ENCODE measurements around the gene GAPVD1. TPM values are rescaled to one million over a fixed set of nuclear protein-coding genes. Genes with fewer than 3 reads are reported as not detected.

The GAPVD1 gene
- total and polyA plus RNA-seq, 10 of the 15 experiments (the other 5 are each of a cell fraction or from before 2014, with no cell fraction given), result 4.3 to 36.6 (median 25.9) TPM

GRCh38 chr9:125356032-125356431 is 94.4 kb downstream of the GAPVD1 start (continued):
- TF ChIP-seq PRDM15 (CRISPR knock-in tag; IDR thresholded peaks at IDR 0.05) (no peak), PML (IDR thresholded peaks at IDR 0.05; ENCODE audit: low read length) (no peak), IKZF2 (IDR thresholded peaks at IDR 0.05) (no peak), STAT3 (IDR thresholded peaks at IDR 0.05; ENCODE audit: low read depth, low read length) (no peak), RAD21 (IDR thresholded peaks at IDR 0.05; ENCODE audit: insufficient read depth, low read depth, low read length) (no peak), POU2F2 (IDR thresholded peaks at IDR 0.05; ENCODE audit: borderline replicate concordance, low read depth, low read length) (no peak)

- CTCF ChIA-PET, result interaction anchor here (0.6 kb wide), 1 partner anchor 121 kb away, joined by 3 read pairs; no protein-coding TSS in a partner anchor
These were observed 97.4 kb downstream of the GAPVD1 start for GRCh38 chr9:125359011-125359410.

More at GRCh38 chr9:125359011-125359410, 97.4 kb downstream of the GAPVD1 start:
- H3K27ac ChIP-seq (ENCODE audit: control insufficient read depth, insufficient read depth), result no peak overlapping the region
- no peak for FAIRE-seq
- H3K4me1 ChIP-seq (ENCODE audit: control insufficient read depth, insufficient read depth, low read length), result no peaks in the 10 kb centered on the region; the same call in 1 of the 2 replicates
- no peaks in the 10 kb centered on the region for H3K27me3 ChIP-seq (replicated peaks in 1 of 2; ENCODE audit: control insufficient read depth in 2 of 2, insufficient read depth in 2 of 2, low read length in 1 of 2)
- H4K20me1 ChIP-seq (ENCODE audit: control insufficient read depth, insufficient read depth), result no peaks in the 10 kb centered on the region
- ATAC-seq, result no peak
- SMC1A ChIA-PET (ENCODE audit: uncharacterized antibody, unreplicated experiment), result interaction anchor here (0.5 kb wide), 1 partner anchor 23 kb away, joined by 3 read pairs; no protein-coding TSS in a partner anchor
- no peak overlapping the region for H3K4me3 ChIP-seq
- in situ Hi-C loops (cut with MboI) (no loop called here), intact Hi-C loops (cut with micrococcal nuclease; ENCODE audit: unreplicated experiment) (no loop called here)
- H2AFZ ChIP-seq (ENCODE audit: control insufficient read depth, low read depth, low read length), result no peak overlapping the region
- RAD21 ChIA-PET (ENCODE audit: unreplicated experiment), result no interaction called here
- DNase-seq (ENCODE audit: low read depth, low spot score), result no peak
- TF ChIP-seq TCF7 (IDR thresholded peaks at IDR 0.05; ENCODE audit: borderline replicate concordance) (no peak), BCLAF1 (IDR thresholded peaks at IDR 0.05) (no peak), RCOR1 (conservative IDR thresholded peaks at IDR 0.05; ENCODE audit: low read depth, low read length) (no peak), ZBTB40 (IDR thresholded peaks at IDR 0.05; ENCODE audit: borderline replicate concordance) (no peak), CREM (IDR thresholded peaks at IDR 0.05; ENCODE audit: low read depth) (no peak), SREBF2 (IDR thresholded peaks at IDR 0.05; ENCODE audit: low read length) (no peak), NBN (IDR thresholded peaks at IDR 0.05) (no peak), ZZZ3 (IDR thresholded peaks at IDR 0.05; ENCODE audit: control insufficient read depth, insufficient read length, low read depth) (no peak)
- no peak overlapping the region for H3K9ac ChIP-seq (ENCODE audit: control insufficient read depth, insufficient read depth, low read length)
- H3K9me3 ChIP-seq (replicated peaks; ENCODE audit: control insufficient read depth, insufficient read depth, low read length), result no peaks in the 10 kb centered on the region
- BruUV-seq (replicated peaks), result no TSS peak
- POLR2A ChIA-PET, result no interaction called here
- H3K79me2 ChIP-seq (ENCODE audit: control insufficient read depth, insufficient read depth, low read length), result no peaks in the 10 kb centered on the region
- H3K36me3 ChIP-seq (ENCODE audit: control insufficient read depth in 2 of 2, insufficient read depth in 2 of 2, low read length in 1 of 2), result peaks cover 12 to 35% of the 10 kb centered on the region in 2 experiments
- no peak overlapping the region for H3K4me2 ChIP-seq (ENCODE audit: control insufficient read depth, insufficient read depth)
- 100% methylated on average over 1 of the region's 1 CpG for WGBS (ENCODE audit: insufficient coverage, insufficient replicate concordance, low lambda C conversion rate, missing lambda C conversion rate)

Measured in GM12878 (cell line).